ENCODE results near the gene PIGZ.

The PIGZ gene

DNA sequence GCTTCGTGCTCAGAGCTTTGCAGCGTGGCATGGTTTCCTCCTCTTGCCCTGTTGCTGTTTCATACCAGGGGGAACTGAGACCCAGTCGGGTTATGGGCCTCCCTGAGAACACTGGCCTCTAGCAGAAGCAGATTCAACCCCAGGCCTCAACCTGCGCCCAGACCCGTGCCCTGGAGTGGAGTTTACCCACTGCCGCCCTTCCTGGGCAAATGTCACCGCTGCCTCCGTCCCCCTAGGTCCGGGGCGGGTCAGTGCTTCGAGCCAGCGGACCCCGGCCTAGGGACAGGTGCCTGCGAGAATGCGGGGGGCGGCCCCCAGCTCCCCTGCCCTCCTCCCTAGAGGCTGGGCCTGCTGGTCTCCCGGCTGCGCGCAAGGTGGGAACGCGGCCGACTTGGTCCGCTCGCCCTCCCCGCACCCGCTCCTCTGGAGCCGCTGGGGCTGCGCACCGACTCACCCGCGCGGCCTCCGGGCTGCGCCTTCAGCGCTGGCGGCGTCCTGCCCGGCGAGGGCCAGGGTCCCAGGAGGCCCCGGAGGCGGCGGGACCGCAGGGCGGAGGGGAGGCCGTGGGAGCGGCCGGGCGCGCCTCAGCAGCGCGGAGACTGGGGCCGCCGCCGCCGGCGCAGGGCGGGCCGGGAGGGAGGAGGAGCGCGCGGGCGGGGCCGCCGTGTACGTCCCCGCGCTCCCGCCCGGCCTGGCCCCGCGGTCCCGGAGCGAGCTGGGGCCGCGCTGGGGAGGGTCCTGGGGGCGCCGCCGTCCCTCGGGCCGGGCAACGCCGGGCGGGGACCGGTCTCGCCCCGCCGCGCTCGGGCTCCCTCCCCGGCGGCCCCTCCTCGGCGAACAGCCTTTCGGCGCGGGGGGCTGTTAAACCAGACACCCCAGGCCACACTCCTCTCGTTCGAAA, at the start of gene PIGZ:
TSS of gene PIGZ (minus strand) at position 601 of the 901 bp plus-strand sequence. CDS start 16,802 bp downstream, outside the sequence.
- no peak for DNase-seq

DNA sequence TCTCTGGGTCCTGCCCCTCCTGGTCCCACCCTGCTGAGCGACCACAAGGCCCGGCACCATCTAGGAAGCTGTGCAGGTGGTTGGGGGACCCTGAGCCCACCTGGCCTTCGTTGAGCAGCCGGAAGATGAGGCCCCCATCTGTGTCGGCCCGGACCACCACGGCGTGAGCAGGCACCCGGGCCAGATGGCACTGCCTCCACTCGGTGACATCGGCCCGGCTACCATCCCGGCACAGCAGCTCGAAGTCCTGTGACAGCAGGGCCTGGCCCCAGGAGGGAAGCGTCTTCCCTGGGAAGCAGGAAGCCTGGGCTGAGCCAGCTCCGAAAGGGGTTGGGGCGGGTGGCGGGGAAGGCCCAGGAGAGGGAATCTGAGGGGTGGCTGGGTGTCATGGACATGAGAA, 48.4 kb upstream of the PIGZ start:
- no peak for DNase-seq

DNA sequence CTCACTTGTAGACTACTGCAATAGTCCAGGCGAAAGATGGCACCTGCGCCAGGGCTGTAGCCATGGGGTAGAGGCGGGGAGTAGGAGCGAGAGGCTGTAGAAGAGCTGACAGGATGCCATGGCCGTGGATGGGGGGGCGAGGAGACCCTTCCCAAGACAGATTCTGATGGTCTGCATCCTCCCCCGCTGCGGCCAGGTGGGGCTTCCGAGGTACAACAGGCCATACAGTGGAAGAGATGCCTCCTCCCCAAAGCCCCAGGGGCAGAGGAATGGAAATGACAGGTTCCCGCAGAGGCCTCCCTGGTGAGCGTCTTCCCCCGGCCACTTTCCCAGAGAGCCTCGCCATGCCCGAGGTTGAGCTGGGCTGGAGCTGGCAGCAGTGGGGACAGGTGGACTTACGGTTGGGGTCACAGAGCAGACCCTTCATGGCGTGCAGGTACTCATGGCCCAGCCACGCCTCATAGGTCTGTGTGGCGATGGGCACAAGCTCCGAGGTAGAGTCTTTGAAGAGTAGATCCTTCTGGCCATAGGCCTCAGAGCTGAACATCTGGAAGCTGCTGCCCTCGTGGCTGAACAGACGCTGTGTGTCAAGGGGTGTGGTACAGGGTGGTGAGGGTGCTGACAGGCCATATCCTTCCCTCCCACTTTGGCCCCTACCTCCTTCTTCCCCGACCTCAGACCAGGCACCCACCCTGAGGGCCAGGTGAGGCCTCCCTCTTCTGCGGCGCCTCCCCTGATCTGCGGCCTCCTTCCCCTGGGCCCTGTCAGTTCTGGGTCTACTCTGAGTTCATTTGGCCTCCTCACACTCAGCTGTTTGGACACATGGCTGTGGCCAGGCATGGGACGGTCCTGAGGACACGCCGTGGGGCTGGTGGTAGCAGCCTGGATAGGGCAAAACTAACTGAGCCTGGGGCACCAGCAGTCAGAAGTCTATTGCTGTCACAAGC, 47.4 kb upstream of the PIGZ start:
- no peak for DNase-seq

- DNase-seq: no peak
Observed at GRCh38 chr3:197014942-197015575, 46.4 kb upstream of the PIGZ start.

DNA sequence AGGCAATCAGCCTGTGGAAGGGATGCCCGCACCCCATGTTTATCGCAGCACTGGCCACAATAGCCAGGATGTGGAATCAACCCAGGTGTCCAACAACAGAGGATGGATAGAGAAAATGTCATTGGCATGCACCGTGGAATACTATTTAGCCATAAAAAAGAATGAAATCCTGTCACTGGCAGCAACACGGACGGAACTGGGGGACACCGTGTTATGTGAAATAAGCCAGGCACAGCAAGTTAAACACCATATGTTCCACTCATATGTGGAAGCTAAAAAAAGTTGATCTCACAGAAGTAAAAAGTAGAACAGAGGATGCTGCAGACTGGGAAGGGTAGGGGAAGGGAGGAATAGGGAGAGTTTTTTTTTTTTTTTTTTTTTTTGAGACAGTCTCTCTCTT, 45.4 kb upstream of the PIGZ start:
- no peak for DNase-seq

DNA sequence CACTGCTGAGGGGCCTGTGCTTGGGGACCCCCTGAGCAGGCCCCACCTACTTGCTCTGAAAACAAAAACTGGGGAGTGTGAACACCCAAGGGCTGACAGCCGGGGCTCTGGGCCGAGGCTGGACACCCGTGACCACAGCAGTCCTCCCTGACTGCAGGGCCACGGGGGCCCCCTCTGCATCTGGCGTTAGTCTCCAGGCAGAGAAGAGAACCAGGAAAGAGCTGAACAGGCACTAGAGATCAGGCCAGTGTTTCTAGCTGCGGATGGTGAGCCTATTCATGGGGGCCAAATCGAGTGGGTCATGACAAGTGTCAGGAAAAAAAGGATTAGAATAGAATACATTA, 43.9 kb upstream of the PIGZ start:
- DNase-seq: no peak

GRCh38 chr3:197011780-197012539, 43.3 kb upstream of the PIGZ start:
- DNase-seq: no peak

GRCh38 chr3:197010556-197011351, 42.1 kb upstream of the PIGZ start:
- DNase-seq: no peak

DNA sequence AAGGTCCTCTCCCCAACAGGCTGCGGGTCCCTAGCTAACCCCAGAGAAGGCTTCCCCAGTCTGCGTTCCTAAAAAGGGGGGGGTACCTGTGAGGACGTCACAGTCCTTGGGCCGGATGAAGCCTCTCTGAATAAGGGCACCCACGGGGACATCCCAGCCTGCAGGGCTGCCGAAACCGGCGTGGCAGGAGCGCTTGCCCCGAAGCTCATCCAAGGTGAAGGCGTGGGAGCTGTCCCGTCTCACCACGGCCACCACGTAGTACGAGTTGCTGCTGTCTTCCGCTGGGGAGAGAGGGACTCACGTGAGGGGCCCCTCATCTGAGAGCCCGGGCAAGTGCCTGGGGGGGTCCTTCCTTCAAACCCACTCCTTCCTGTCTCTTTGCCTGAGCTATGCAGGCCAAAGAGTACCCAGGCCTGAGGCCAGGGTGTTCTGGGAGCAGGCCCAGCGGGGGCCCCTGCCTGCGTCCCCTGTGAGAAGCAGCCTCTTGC, 40.9 kb upstream of the PIGZ start:
- DNase-seq: no peak

GRCh38 chr3:197008436-197009209, 40.0 kb upstream of the PIGZ start:
- DNase-seq: no peak

DNA sequence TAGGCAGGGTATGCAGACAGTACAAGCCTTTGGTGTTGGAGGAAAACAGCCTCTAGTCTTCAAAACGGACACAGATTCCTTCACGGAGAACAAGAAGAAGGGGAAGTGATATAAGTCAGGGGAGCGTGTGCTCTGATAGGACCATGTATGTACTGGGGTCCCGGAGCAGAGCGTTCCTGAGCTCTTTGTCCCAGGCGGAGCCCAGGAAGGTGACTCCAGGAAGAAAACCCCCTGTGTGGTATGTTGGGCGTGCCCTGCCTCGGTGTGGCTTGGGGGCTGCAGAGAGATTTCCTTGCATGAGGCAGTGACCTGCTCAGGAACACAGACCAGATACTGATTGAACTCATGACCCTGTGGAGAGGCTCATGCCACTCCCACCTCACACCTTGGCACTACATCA, 39.3 kb upstream of the PIGZ start:
- DNase-seq: no peak

DNA sequence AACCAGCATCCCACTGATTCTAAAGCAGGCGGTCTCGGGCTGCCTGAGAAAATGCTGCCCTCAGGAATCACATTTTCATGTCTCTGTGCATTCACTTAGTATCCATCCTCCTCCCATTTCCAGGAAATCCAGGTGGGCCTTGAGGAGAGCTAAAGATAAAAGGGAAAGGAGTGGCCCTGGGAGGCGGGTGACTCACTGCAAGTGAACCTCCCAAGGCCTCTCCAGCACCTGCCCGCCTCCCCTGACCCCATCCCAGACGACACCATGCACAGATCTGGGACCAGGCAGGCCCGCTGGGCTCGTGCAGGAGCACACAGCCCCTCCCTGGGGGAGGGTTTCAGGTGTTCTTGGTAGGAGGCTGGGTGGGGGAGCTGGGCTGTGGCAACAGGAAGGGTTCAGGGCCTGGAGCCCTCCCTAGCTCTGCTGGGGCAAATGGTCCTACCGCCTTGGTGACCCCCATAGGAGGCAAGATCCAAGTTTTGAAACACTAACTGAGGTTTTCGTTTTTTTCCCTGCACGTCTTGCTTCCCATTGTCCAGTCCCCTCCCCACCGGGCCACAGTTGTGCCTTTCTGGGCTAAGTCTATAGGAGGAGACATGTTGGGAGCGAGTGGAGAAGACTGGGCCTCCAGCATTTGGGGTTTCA, 38.8 kb upstream of the PIGZ start:
- DNase-seq: no peak

DNA sequence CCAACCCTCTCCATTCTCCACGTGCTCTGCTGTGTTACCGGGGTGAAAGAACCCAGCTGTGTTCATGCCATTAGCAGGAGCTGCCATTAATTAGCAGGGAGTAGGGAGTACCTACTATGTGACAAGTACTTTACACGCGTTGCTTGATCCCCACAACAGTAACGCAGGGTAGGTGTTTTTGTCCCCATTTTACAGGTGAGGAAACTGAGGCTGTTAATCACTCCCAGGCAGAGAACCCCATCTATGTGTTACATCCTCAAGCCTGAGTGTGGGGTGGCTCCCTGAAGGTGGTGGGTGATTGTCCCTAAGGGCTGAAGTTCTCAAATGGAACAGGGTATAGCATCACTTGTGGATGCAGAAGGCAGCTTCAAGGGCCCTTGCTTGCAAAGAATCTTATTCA, 38.2 kb upstream of the PIGZ start:
- DNase-seq: no peak

- no peak for DNase-seq
Observed at GRCh38 chr3:197006446-197006845, 37.8 kb upstream of the PIGZ start.

GRCh38 chr3:197003461-197004385, 35.1 kb upstream of the PIGZ start:
- DNase-seq: no peak

- no peak for DNase-seq
Observed at GRCh38 chr3:197002701-197003454, 34.2 kb upstream of the PIGZ start.

DNA sequence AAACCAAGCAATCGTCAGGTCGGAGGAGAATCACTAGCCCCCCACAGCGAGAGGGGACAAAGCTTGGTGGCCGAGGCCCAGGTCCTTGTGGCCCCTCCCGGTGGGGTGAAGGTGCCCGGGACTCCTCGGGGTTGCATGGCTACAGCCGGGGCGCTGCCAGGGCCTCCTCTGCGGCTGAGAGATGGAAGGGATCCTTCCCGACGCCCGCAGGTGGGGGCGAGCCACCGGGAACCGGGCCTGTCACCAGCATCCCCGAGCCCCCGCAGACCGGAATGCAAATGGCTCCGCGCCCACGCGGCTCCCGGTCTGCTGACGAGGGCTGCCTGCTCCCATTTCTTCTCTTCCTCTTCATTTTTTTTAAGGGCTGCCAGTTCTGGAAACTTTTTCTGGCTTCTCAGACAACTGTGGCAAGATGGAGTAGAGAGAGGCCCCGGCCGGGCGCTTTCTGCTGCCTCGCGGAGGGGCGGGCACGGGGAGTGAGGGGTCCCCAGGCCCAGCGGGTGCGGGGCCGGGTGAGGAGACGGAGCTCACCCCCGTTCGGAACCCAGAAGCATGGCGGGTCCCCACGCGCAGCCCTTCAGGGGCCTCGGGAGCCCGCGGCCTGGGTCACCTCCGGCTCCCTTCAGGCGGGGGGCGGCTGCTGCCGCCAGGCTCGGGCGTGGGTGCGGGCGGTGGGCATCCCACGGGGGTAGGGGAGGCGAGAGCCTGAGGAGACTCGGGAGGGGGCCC, 33.5 kb upstream of the PIGZ start:
- DNase-seq: no peak

All from SIG-M5 (cell line).